Gastroesophageal sphincter (tissue), 3 donors: ENCODE measurements around the gene RPS6KA4.

Experiments used
- POLR2A ChIP-seq, 2 donors: fragments of 450-650 bp; IDR thresholded peaks; one replicate each; pipeline ENCODE4 v1.6.1; 2017; ENCODE audit warnings: antibody characterized with exemption in 2 of 2, mild to moderate bottlenecking in 2 of 2, moderate library complexity in 1 of 2
- TF ChIP-seq, protein P1 (sequence below), 4 experiments: fragments of 200-600 bp in 2 of 4; fragments of 450-650 bp in 2 of 4; sonication (generic) in 1 of 4; IDR thresholded peaks; one replicate each; pipeline ENCODE4 v1.5.1; 2017 to 2019; ENCODE audit warnings: antibody characterized with exemption in 4 of 4, mild to moderate bottlenecking in 2 of 4, moderate library complexity in 2 of 4

- TF ChIP-seq POLR2A (IDR thresholded peaks at IDR 0.05), result no peak
- TF ChIP-seq, protein P1, sequence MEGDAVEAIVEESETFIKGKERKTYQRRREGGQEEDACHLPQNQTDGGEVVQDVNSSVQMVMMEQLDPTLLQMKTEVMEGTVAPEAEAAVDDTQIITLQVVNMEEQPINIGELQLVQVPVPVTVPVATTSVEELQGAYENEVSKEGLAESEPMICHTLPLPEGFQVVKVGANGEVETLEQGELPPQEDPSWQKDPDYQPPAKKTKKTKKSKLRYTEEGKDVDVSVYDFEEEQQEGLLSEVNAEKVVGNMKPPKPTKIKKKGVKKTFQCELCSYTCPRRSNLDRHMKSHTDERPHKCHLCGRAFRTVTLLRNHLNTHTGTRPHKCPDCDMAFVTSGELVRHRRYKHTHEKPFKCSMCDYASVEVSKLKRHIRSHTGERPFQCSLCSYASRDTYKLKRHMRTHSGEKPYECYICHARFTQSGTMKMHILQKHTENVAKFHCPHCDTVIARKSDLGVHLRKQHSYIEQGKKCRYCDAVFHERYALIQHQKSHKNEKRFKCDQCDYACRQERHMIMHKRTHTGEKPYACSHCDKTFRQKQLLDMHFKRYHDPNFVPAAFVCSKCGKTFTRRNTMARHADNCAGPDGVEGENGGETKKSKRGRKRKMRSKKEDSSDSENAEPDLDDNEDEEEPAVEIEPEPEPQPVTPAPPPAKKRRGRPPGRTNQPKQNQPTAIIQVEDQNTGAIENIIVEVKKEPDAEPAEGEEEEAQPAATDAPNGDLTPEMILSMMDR (IDR thresholded peaks at IDR 0.05), result no peak
Measured at GRCh38 chr11:64353715-64354506, 5.1 kb upstream of the RPS6KA4 start.
